Hepatocyte (in vitro differentiated cells): Measurements from ENCODE around the gene RPH3AL.

ENCODE experiments used
- CTCF ChIP-seq: fragments of 200-600 bp; sonication (generic); IDR thresholded peaks from 2 replicates; pipeline ENCODE4 v1.5.1; 2016; ENCODE audit warnings: antibody characterized with exemption, mild to moderate bottlenecking; ENCODE audit not compliant: poor library complexity
- EZH2 ChIP-seq: fragments of 200-600 bp; sonication (generic); IDR thresholded peaks from 2 replicates; pipeline ENCODE4 v1.6.1; 2016; ENCODE audit warnings: antibody characterized with exemption, mild to moderate bottlenecking, borderline replicate concordance

- TF ChIP-seq CTCF (no peak), EZH2 (no peak)
Measured at GRCh38 chr17:208429-208828, 144.2 kb downstream of the RPH3AL start.
